ENCODE measurements around the gene CDKN2B-AS1.
"Not testable (repeated sequence)": the region's sequence is repeated elsewhere in the genome, so short reads cannot be mapped to it uniquely, and the experiment has no call there.

The CDKN2B-AS1 gene

DNA sequence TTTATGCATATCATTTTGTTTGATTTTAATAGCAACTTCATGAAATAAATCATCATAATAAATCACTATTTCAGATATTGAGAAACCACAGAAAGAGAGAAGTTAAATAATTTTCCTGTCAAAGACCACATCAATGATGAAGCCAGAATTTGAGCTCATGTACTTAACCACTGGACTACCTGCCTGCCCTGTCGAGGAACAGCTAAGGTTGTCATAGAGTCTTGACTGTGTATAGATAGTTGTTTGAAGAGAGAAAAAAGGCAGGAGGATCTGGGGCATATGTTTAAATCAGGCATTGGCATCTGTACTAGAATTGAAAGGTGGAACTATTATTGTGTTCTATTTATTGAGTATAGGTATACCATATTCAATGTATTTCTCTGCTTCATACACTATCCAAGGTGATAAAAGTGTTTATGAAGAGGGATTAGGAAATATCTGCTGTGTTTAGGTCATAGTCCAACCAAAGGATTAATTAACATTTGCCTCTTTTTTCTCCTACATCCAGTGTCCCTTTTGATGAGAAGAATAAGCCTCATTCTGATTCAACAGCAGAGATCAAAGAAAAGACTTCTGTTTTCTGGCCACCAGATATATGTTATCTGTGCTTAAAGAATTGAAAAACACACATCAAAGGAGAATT lies 51.8 kb downstream of the CDKN2B-AS1 start:
- no peak for DNase-seq

DNA sequence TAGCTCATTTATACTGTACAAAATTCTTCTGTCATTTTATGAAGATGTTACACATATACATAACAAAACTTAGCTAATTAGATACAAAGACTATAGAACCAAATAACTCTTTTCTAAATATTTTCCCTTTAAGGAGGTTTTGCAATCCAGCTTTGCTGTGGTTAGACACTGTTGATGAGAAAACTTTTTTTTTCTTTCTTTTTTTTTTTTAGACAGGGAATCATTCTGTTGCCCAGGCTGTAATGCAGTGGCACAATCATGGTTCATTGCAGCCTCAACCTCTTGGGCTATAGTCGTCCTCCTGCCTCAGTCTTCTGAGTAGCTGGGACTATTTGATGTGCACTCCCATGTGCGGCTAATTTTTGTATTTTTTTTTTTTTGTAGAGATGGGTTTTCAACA lies 53.0 kb downstream of the CDKN2B-AS1 start:
- no peak for DNase-seq

DNA sequence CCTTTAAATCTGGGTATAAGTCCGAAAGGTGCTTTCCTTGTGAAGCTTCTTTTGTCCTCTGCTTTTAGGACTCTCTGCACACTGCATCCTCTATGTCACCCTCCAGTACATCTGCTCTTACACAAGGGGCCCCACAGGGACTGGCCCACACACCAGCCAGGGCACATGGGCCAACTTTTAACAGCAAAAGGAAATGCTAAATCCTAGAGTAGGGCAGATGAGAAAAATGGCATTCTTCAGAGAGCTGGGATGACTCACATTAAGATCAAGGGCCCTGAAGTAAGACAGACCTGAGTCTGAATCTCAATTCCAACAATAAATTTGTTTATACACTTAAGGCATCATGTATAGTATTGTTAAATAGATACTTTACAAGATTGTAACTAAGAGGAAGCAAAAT lies 54.8 kb downstream of the CDKN2B-AS1 start:
- DNase-seq = no peak

DNA sequence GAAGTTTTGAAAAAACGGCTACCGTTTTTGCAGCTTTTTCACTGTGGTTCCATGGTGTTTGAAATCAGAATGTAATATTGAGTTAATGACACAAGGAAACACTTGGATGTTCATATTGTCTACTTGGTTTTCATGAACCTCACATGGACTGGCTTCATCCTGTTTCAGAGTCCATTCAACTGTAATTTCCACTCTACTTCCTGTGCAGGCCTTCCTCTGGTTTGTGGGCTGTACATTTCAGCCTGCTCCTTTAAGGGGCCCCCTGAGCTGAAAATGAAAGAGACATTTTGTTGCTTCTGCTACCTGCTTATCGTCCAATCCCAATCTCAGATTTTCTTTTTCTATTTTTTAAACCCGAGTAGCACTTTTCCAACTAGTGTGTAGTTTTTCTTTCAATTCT lies 56.3 kb downstream of the CDKN2B-AS1 start:
- no peak for DNase-seq

DNA sequence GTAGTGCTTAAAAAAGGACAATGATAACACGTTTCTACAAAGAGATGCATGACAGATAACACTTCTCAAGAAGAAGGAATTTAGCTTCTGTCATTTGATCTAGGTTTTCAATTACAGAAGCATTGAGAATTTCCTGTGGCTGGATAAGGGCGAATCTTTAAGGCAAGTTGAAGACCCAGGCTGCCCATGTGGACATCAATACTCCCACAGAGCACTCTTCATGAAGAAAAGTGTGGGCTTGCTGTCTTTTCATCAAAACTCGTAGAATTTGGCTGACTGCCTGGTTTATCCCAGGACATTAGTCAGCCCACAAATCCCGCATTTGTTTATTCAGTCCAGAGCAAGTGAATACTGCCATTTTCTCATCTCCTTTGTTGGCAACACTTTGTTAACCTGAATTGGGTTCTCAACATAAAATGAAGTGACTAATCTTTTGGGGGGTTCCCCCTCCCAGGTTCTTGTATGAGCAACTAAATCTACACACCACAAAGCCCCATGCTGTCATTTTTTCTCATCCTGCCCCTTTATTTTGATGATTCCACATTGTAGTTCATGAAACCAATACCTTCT lies 57.9 kb downstream of the CDKN2B-AS1 start:
- no peak for DNase-seq

DNA sequence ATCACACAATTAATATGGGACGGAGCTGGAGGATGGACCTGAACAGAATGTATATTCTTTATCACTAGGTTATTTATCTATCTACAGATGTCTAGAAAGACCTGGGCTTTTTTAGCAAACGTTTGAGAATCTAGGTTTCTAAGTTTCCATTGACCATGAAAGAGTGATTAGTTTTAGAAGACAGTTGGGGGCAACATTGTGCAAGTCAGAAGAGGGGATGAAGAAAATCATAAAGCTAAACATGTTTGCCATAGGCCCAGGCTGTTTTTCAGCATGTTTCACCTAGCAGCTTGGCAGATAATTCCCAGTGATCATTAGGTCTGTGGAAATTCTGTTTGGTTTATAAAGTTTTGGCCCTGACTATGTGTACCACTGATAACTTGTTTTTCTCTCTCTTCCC lies 58.6 kb downstream of the CDKN2B-AS1 start:
- no peak for DNase-seq

DNA sequence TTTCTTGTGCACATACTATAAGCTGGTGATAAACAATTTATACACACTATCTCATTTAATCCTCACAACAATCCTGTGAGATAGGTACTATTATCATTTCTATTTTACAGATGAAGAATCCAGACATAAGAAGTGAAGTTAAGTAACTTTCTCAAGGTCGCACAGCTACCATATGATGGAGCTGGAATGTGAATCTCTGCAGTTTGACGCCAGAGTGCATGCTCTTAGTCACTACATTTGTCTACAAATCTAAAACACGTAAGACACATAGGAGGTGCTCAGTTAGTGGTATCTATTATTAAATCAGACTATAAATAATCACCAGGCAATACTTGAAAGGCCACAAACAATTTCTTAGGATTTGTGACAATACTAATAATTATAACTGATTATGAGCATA lies 59.5 kb downstream of the CDKN2B-AS1 start:
- no peak for DNase-seq

DNA sequence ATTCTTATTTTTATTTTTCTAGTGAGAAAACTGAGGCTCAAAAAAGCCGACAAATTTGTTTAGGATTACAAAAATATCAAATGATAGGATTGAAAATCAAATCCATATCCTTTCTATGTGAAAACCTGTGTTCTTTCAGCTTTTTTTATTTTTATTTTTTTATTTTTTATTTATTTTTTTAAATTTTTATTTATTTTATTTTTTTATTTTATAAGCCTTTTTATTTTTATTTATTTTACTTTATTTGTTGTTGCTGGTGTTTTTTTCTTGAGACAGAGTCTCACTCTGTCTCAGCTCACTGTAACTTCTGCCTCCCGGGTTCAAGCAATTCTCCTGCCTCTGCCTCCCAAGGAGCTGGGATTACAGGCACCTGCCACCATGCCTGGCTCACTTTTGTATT lies 59.9 kb downstream of the CDKN2B-AS1 start:
- no peak for DNase-seq

DNA sequence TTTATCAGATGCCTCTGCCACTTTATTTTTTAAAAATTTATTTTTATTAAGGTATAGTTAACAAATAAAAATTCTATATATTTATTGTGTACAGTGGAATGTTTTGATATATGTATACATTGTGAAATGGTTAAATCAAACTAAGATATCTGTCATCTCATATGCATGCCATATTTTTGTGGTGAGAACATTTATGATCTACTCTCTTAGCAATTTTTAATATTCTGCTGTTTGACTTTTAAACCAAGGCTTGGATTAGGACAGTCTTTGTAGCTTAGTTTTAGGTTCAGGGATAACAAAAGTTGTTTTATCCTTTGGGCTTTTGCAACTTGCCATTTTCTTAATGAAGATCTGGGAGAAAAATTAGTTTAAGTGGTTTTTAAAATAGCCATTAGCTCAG lies 60.5 kb downstream of the CDKN2B-AS1 start:
- DNase-seq = no peak

DNA sequence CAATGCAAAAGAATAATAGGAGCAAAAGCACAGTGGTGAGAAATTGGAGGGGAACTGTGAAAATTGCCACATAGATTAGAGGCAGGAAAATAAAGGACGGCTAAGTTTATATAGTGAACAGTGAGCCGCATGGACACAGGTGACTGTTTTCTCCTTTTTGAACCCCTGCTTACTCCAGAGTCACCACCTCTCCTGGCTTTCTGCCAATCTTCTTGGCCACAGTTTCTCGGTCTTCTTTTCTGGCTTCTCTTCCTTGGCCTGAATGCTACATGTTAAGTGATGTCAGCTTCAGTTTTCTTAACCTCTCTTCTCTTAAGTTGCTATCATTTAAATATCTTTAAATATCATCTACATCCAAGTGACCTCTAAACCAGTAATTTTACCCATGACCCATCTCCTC lies 61.8 kb downstream of the CDKN2B-AS1 start:
- no peak for DNase-seq

DNA sequence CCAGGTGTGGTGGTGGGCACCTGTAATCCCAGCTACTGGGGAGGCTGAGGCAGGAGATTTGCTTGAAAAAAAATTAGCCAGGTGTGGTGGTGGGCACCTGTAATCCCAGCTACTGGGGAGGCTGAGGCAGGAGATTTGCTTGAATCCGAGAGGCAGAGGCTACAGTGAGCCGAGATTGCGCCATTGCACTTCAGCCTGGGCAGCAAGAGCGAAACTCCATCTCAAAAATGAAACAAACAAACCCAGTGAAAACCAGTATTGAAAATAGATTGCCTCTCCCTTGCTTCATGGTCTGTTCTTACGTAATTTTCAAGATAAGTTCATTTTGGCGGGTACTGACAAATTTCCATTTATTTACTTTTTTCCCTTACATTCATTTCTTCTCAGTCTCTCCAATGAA lies 63.4 kb downstream of the CDKN2B-AS1 start:
- not testable (repeated sequence) for DNase-seq

DNA sequence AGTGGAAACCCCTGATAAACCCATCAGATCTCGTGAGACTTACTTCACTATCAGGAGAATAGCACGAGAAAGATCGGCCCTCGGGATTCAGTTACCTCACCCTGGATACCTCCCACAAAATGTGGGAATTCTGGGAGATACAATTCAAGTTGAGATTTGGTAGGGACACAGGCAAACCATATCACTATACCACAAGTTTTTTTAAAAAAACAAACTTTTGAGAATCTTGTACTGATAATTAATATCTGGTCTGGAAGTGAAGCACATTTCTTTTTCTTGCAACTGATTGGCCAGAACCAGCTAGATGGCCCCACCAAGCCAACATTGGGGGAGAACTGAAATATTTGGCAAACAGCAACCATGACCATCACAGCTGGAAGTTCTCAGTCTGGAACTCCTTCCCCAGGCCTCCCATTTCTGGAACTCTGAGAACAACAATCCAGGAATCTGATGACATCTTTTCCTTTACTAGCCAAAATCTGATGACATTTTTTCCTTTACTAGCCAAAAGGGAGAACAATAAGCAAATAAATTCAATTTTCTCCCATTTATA lies 66.3 kb downstream of the CDKN2B-AS1 start:
- no peak for DNase-seq

DNA sequence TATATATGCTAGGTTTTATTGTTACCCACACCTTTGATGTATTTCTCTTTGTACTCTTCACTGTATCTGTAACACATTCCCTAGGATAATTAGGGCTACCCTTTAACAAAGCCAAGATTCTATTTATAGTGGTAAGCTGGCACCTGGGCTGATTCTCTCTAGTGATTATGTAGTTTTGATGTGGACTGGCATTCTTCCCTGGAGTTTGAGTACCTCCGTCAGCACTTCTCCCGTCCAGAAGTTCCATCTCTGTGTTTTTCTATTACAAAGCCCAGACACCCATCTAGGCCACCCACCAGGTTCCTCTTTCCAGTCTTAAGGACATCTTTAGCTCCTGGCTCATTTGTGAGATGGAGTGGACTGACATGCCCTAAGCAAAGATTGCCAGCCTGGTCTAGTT lies 70.4 kb downstream of the CDKN2B-AS1 start:
- DNase-seq = no peak

DNA sequence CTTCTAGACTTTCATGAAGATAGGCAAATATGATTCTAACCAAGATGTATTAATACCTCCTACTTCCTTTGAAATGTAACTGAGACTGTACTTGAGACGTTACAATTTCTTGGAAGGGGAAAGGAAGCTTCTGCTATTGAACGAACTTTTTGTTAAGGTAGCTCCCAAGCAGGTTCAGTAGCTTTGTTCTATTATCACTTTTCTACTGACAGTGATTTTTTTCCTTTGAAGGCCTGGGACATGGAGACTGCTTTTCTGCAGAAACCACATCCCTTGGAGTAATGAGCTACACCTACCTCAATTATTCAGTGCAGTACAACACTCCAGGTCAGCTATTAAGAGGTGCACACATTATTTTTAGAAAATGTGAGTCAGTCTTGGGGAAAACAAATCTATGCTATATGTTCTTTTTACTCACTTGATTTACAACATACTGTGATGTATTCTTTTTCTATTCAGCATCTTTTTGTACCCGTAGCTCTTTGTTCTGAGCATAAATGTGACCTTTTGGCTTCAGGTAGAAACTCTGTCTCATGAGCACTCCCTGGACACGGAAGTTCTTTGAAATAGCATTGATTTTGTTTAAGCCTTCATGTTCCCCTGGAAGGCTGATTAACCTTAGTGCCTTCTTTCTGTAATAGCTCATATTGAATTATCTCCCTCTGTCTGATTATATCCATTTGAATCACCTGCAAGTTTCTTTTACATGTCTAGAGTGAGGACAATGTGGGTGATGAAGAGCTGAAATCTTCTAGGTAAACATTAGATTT lies 71.0 kb downstream of the CDKN2B-AS1 start:
- no peak for DNase-seq

DNA sequence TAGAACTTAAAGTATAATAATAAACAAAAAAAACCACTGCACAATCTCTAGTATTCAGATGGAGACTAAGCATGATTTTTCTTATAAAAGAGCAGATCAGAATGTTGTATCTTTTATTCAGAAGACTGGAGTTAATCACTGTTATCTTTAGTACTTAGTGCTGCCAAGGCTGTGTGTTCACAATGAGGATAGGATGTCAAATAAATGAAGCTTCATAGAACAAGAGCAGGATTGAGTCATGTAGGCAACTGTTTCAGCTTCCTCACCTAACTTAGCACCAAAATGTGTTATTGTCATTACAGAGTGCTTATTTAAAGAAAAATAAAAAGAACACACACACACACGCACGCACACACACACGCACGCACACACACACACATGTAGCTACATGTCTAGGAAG lies 72.6 kb downstream of the CDKN2B-AS1 start:
- no peak for DNase-seq

DNA sequence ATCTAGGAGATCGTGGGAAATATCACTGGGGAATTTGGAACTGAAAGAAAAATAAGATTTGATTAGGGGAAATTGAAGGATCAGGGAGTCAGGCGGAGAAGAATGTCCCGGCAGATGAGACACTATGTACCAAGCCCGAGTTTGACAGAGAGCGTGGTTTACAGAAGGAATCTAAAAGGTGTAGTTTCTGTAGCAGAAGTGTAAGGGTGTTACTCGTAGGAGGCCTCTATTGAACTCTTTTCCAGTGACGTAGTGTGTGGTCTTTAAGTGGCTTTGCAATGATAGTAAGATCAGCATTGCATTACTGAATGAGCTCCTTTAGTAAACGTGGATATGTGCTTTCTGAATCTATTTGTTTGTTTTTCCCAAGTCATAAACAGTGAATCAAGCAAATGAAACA lies 73.8 kb downstream of the CDKN2B-AS1 start:
- no peak for DNase-seq

DNA sequence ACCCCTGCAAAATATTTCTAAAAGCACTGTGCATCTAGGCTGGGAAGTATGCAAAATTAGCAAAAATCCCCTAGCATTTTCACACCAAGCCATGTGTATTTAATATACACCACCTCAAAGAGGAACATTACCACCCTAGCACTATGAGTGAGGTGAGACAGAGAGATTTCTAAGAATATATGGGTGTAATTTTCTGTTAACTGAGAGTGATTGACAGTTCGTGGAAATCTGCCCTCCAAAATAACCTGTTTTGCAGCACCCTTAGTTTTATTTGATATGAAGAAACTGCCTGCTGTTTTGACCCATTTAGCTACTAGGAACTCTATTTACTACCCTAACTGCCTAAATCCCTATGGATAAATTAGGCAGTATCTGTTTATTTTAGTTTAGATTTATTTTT lies 78.8 kb downstream of the CDKN2B-AS1 start:
- DNase-seq = no peak

DNA sequence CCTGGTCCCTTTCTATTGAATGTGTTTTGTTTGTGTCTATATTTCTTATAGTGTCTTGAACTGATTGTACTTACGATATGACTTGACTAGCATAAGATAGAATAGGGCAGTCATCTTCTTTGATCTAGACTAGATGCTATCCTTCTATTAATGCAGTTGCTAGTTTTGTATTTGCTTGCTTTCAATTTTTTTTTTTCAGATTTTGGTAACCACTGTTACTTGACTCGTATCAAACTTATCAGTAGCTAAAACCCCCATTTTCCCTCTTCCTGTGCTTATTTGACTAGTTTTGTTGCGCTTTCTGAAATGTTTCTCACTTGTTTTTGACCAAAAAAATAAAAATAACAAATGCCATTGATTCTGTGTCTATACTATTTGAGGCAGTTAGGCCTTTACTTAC lies 83.5 kb downstream of the CDKN2B-AS1 start:
- DNase-seq = no peak

DNA sequence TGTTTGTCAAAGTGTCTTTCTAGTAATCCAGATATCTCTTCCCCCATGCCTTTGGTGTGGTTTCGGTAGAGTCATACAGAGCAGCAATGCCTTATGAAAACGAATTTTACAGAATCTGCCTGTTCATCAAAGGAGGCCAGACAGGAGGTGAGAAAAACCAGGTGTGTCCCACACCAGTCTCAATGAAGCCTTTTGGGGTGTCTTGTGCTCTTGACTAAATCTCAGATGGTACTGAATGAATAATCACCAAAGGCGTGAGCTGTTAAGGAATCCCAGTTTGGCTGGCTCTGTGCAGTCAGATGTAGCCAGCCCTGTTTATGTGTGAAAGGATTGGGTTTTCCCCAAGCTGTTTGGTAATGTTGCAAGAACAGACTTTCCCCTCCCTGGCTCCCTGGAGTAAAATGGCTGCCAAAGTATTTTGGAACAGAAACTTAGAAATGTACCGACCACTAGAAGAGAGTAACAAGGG lies 85.3 kb downstream of the CDKN2B-AS1 start:
- DNase-seq = no peak

DNA sequence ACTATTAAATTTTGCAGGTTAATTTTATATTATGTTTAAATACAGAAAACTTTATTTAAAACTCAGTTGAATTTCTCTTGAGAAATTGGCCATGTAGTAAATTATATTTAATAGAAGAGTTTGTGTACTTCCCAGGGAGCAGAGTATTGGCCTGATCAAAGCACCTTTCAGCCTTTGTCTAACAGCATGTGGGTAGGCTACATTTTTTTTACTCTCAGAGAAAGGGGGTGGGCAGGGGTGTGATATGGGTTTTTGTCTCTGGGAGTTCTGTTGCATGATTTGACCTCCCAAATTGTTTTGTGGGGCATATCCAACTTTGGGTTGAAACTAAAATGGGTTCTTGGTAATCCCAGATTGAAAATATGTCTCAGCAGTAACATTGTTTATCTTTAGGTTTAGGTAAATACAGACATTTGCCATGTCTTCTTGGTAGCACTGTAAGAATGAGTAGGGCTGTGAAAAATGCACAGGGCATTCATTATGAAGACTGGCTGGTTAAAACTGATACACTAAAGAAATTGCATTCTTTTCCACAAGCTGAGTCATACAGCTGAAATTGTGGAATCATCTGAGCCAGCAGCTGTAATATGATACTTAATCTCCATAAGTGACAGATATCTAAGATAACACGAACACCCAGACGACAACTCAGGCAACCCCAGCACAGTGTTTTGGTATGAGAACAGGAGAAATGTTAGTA lies 89.9 kb downstream of the CDKN2B-AS1 start:
- DNase-seq = no peak

DNA sequence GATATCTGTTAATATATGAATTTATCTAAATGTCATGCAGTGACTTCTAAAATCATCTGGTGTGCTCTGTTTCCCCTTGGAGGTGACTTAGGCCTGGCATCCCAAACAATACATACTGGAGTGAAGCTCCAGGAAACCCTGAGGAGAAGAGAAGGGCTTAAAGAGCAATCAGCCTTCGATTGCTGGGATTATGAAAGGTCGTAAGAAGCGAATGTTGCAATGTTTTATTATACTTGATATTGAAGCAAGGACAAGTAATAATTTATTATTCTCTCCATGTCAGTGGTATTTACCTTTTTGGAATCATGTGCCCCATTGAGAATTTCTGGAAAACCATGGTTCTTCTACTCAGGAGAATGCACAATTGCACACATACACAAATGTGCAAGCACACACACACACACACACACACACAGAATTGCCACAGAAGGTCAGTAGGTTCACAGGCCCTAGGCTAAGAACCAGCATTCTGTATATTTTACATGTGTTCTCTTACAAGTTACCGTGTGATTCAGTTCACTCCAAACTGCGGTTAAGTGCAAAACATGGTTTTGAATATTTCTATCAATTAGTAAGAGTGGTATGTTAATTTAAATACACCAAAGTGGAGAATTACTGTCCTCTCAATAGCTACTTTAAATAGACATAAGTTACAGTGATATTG lies 93.6 kb downstream of the CDKN2B-AS1 start:
- DNase-seq = no peak

DNA sequence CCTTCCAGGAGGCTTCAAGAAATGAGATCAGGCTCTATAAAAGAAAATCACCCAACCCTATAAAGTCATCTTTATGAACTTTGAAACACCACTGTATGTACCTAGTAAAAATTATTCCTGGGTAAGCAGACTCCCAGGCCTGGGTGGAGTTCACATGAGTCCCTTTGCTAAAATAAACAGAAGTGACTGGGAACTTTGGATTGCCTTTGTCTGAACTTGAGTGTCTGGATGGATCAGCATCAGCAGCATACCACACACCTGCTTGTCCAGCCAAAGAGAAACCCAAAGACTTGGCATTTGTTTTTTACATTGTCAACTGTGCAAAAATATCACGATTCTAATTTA lies 94.1 kb downstream of the CDKN2B-AS1 start:
- no peak for DNase-seq

DNA sequence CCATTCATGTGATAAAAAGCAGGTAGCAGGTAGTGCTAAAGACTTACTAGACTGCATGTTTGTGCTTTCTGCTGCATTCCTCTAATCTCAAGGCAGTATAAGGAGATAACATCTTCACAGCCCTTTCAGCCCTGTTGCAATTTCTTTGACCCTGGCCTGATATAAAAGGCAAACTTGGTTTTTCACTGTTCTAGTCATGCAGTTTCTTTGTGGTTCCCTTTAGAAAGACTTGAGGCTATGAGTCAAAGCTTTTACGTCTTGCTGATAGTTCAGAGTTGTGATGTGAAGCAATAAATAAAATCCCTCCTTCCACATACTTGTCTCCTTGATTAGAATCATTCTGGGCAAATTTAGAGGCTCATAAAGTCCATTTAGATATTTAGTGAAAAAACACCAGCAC lies 103.1 kb downstream of the CDKN2B-AS1 start:
- no peak for DNase-seq

Measured in left hindlimb (tissue), 1 donor.